Measurements from ENCODE around the gene GRIA2. TPM values are rescaled to one million over a fixed set of nuclear protein-coding genes. Genes with fewer than 3 reads are reported as not detected.

Gene GRIA2
- polyA plus RNA-seq, 1 of the 3 experiments (the other 2 are of a cell fraction) = 0.16 TPM

GRCh38 chr4:157282019-157282418 is 61.5 kb downstream of the GRIA2 start (continued):
- no peak for TF ChIP-seq FOXM1 (IDR thresholded peaks at IDR 0.05; ENCODE audit: low read depth)

- ChIA-PET POLR2A (no interaction called here), CTCF (no interaction called here)
- H3K4me1 ChIP-seq (ENCODE audit: control insufficient read depth in 1 of 2, insufficient read depth in 2 of 2, low read depth in 1 of 2, low read length in 1 of 2) = no peaks in the 10 kb centered on the region; a peak in 1 of 4 replicates
- H3K27ac ChIP-seq (ENCODE audit: low read depth in 2 of 2, low read length in 1 of 2) = no peak overlapping the region
- 39% methylated on average over 4 of the region's 4 CpGs for WGBS (ENCODE audit: low lambda C conversion rate)
- H3K36me3 ChIP-seq (replicated peaks in 1 of 2; ENCODE audit: control insufficient read depth in 1 of 2, insufficient read depth in 2 of 2, low read length in 1 of 2) = no peaks in the 10 kb centered on the region
- no peak overlapping the region for H3K4me2 ChIP-seq
- no peak overlapping the region for H2AFZ ChIP-seq (ENCODE audit: low read depth)
- DNase-seq = no peak
- TF ChIP-seq TCF12 (IDR thresholded peaks at IDR 0.05) = no peak
- no peak for TF ChIP-seq RAD21 (IDR thresholded peaks at IDR 0.05; ENCODE audit: low read length)
- TF ChIP-seq USF1 (IDR thresholded peaks at IDR 0.05; ENCODE audit: borderline replicate concordance, low read depth) = no peak
- no peak for TF ChIP-seq CTCF (IDR thresholded peaks at IDR 0.05)
- TF ChIP-seq REST (IDR thresholded peaks at IDR 0.05; ENCODE audit: low read depth, low read length) = no peak
- no peak for TF ChIP-seq TAF1 (IDR thresholded peaks at IDR 0.05; ENCODE audit: borderline replicate concordance, low read depth, low read length)
- no peak for TF ChIP-seq SMC3 (IDR thresholded peaks at IDR 0.05; ENCODE audit: low read depth, low read length)
- no peak for TF ChIP-seq FOXJ3 (CRISPR knock-in tag; IDR thresholded peaks at IDR 0.05)
- no peak for TF ChIP-seq FOXM1 (IDR thresholded peaks at IDR 0.05; ENCODE audit: low read depth)
- TF ChIP-seq MXI1 (IDR thresholded peaks at IDR 0.05; ENCODE audit: low read depth, low read length) = no peak
- TF ChIP-seq IRF3 (IDR thresholded peaks at IDR 0.05; ENCODE audit: low read depth, low read length) = no peak
- TF ChIP-seq GATA2 (CRISPR knock-in tag; IDR thresholded peaks at IDR 0.05) = no peak
- no peak for TF ChIP-seq NRF1 (IDR thresholded peaks at IDR 0.05; ENCODE audit: low read depth, low read length)
- TF ChIP-seq PBX3 (IDR thresholded peaks at IDR 0.05) = no peak
- no peaks in the 10 kb centered on the region for H3K9me3 ChIP-seq
- no peaks in the 10 kb centered on the region for H3K27me3 ChIP-seq (ENCODE audit: insufficient read depth)
- H3K9me2 ChIP-seq = no peaks in the 10 kb centered on the region
- no peak overlapping the region for H3K9ac ChIP-seq
- no peaks in the 10 kb centered on the region for H3K79me2 ChIP-seq (ENCODE audit: insufficient read depth)
- no peaks in the 10 kb centered on the region for H3F3A ChIP-seq (replicated peaks; ENCODE audit: insufficient read depth)
- no peak overlapping the region for H3K4me3 ChIP-seq (ENCODE audit: low read depth in 2 of 2, low read length in 1 of 2)
- H4K20me1 ChIP-seq (ENCODE audit: insufficient read depth) = no peaks in the 10 kb centered on the region
Observed at GRCh38 chr4:157287445-157287844, 66.9 kb downstream of the GRIA2 start.
